GM21381 (cell line): ENCODE results near the gene TESK2.

ENCODE experiments used
- ATAC-seq: cut with Tn5 transposase; IDR thresholded peaks from one replicate; pipeline ENCODE4 v1.9.1; 2021; ENCODE audit warnings: mild to moderate bottlenecking, moderate library complexity; ENCODE audit not compliant: unreplicated experiment

Gene TESK2

DNA sequence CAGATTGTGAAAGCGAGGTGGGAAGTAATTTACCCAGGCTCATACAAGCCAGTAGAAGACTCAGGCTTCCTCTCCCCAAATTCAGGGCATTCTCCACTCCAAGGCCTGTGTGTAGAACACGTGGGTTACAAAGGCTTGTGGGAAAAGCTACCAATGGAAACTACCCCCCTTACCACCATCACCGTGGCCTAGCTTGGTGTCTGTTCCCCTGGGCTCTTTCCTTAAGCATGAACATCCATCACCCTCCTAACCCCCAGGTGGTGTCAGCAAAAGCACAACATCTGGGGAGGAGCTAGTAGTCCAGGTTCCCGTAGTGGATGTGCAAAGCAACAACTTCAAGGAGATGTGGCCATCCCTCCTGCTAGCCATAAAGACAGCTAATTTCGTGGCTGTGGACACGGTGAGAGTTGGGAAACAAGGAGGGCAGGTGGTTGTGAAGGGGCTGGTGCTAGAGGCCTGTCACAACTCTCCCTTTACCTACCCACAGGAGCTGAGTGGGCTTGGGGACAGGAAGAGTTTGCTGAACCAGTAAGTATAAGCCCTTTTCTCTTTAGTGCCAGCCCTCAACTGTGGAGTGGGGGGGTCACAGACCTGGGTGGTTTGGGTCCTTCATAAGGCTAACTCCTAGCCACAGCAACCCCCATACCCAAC, 150.0 kb downstream of the TESK2 start:
- no peak for ATAC-seq

DNA sequence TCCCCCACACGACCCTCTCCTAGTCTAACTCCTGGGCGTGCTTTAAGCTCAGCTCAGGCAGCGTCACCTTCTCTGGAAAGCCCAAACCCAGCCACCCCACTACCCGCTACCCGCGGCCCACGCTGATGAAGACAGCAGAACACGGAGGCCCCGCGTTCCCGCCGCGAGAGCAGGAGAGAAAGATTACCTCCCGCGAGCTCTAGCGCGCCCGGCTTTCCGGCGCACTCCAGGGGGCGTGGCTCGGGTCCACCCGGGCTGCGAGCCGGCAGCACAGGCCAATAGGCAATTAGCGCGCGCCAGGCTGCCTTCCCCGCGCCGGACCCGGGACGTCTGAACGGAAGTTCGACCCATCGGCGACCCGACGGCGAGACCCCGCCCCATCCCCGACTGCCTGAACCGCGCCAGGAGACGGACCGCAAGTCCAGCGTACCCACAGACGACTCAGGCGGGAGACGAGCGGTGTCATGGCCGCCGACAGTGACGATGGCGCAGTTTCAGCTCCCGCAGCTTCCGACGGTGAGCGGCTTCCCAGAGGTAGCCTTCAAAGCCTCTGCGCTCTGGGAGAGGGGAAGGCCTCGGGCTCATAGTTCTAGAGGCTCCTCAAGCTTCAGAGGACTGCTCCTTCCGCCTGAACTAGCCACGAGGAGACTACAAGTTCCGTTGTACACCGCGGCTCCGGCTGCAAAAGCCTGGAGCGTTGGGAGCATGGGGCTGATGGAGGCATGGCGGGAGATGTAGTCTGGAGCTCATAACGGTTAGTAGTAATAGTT, 151.0 kb downstream of the TESK2 start, which contains the start of the genes MUTYH and TOE1:
Gene MUTYH, minus strand, starts transcription at position 652 of the 770 bp plus-strand sequence. CDS start 5,935 bp downstream, outside the sequence.
Gene TOE1, plus strand, starts transcription at position 382 of the 770 bp plus-strand sequence. Its CDS starts 83 bp downstream, at position 465.
- peak; percentile 84 for ATAC-seq

DNA sequence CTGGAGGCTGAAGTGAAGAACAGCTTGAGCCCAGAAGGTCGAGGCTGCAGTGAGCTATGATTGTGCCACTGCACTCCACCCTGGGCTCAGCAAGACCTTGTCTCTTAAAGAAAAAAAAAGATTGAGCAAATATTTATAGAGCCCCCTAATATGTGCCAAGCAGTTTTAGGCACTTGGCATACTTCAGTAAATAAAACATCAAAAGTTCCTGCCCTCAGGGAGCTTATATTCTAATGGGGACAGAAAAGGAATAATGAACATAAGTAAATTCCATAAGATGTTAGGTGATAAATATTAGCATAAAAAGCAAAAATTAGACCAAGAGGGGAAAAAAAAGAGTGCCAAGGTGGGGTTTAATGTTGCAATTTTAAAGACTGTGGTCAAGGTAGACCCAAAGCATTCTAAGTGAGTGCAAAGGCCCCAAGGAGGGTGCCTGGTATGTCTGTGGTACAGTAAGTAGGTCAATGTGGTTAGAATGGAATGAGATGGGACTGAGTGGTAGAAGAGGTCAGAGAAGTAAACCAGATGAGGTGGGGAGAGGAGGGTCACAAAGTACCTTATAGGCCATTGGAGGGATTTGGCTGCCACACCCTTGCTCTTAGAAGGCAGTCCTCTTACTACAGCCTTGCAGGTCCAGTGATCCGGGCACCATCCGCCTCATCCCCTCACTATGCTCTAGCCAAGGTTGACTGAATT, 153.2 kb downstream of the TESK2 start:
- ATAC-seq: no peak

DNA sequence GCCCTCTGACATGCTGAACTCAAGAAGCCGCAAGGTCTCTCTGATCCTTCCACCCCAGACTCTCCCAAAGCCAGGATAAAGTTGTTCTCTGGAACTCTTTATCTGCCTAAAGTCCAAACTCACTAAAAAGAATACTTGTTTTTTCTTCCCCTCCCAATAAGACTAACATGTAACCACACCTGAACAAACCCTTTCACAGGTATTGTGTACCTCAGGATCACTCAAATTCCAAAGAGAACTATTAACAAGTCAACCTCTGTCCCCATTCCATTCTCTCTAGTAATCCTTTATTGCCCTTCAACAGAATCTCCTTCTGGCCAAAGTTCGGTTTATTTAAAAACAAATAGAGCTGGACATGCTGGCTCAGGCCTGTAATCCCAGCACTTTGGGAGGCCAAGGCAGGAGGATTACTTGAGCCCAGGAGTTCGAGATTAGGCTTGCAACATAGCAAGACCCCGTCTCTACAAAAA, 155.1 kb downstream of the TESK2 start:
- no peak for ATAC-seq

DNA sequence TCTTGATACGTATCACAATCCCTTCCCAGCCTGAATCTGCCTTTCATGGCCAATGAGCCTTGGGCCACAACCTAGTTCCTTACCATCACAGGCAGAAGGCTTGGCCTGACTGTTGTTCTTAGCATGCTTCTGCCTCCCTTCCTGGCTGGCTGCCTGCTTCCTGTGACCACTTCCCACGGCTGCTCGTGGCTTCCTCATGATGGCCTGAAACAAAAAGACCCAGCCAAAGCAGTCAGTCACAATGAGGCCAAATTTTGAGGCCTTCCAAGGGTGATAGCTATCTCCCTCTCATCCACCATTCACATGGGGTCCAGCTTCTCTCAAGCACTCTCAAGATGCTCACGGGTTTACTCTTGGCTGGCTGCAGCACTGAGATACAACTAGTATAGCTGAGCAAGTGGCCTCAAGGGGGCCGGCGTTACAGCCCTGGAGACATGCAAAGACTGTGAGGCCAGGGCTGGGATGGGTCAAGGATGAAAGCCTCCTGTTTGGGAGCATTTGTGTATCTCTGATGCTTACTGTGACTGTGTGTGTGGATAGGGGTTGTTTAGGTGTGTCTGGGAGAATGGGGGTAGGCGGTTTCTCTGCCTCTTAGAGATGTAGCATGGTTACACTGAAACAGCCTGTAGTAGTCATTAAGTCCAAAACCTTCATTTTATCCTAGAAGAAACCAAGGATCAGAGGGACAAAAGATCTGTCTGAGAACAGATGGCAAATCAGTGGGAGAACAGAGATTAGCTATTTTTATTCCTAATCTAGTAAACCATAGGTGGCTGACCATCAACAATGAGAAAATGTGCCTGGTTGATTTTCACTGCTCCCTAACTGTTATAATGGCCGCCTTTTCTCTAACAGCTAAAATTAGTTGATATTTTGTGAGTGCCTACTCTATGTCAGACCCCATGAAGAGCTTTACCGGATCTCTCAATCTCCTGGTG, 156.4 kb downstream of the TESK2 start:
- no peak for ATAC-seq

DNA sequence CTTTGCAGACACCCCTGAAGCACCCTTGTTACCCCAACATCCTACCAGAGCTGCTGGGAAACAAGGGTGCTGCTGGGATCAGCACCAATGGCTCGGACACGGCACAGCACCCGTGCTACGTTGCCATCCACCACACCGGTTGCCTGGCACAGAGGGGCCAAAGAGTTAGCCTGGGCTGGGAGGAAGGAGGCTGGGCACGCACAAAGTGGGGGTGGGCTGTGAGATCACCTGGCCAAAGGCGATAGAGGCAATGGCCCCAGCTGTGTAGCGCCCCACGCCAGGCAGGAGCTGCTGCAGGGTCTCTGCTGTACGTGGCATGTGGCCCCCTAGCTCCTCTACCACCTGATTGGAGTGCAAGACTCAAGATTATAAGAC, 158.6 kb downstream of the TESK2 start:
- ATAC-seq: no peak

DNA sequence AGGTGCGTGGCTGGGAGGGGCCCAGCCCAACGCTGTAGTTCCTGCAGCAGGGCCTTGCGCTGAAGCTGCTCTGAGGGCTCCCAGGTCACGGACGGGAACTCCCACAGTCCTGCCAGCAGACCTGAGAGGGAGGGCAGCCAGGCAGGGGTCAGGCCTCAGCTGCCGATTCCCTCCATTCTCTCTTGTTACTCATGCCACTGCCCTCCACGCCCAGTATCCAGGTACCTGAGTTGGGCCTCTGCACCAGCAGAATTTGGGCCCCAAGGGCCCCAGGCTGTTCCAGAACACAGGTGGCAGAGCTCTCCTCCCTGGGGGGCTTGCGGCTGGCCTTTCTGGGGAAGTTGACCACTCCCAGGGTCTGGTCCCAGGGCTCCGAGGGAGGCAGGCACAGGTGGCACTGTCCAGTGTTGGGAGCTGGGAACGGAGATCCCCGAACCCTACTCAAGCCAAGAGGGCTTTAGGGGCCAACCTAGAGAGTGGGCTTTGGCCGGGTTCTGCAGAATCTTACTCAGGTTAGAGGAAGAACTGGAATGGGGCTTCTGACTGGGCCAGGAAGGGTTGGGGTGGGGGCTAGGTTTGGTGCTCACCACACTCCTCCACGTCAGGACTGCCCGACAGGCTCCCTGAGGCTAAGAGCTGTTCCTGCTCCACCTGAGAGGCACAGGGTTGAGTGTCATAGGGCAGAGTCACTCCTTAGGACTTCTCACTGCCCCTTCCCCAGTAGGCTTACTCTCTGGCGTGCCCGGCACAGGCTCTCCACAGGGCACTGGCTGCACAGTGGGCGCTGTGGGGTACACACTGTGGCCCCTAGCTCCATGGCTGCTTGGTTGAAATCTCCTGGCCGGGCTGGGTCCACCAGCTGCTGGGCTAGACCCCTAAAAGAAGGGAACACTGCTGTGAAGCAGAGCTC, 159.3 kb downstream of the TESK2 start:
- ATAC-seq: no peak

DNA sequence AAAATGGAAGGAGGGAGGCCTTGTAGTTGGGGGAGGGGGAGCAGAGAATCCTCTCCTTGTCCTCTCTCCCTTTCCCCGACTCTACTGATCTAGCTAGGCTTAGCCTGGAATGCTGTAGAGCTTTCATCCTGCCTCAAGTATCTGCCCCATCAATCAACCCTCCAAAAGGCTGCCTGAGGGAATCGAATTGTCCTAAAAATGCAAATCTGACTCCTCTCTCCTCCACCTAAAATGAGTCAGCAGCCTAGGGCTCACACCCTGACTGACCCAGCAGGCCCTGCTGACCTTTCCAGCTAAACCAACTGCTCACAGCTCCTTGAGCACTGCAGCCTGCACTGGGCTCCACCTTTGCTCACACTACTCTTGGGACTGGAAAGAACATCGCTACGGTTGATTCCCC, 161.5 kb downstream of the TESK2 start:
- ATAC-seq: no peak

DNA sequence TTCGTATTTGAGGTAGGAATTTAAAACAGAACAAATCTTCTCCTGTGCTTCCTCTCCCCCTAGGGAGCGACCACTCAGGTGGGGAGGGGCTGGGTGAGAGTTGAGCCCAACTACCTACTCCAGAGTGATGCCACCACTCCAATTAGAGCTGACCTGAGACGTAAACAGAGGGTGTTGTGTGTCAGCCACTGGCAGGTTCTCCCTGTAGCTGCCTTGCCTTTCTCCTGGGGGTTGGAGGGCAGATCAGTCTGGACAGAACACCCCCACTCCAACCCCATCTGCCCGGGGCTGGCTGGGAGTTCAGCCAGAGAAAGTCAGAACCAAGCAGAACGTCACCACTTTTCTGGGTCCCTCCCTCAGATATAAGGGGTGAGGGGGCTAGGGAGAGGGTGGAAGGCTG, 162.3 kb downstream of the TESK2 start:
- no peak for ATAC-seq

DNA sequence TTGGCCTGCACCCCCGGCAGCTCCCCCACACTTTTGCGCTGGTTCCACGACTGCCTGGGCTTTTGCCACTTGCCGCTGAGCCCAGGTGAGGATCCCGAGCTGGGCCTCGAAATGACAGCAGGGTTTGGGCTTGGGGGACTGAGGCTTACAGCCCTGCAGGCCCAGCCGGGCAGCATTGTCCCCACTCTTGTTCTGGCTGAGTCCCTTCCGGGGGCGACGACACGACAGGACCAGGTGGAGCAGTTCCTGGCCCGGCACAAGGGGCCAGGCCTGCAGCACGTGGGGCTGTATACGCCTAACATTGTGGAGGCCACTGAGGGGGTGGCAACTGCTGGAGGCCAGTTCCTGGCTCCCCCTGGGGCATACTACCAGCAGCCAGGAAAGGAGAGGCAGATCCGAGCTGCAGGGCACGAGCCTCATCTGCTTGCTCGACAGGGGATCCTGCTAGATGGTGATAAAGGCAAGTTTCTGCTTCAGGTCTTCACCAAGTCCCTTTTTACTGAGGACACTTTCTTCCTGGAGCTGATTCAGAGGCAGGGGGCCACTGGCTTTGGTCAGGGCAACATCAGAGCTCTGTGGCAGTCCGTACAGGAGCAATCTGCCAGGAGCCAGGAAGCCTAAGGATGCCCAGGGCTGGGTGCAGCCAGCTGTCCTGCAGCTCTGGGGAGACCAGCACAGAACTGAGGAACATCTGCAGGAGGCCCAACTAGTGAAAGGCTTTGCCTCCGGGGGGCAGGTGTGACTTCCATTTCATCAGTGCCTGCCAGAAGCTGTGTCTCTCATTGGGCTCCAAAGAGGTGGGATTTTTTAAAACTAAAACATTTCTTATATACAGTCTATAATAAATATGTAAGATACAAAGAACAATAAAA, 163.1 kb downstream of the TESK2 start:
- ATAC-seq: no peak

DNA sequence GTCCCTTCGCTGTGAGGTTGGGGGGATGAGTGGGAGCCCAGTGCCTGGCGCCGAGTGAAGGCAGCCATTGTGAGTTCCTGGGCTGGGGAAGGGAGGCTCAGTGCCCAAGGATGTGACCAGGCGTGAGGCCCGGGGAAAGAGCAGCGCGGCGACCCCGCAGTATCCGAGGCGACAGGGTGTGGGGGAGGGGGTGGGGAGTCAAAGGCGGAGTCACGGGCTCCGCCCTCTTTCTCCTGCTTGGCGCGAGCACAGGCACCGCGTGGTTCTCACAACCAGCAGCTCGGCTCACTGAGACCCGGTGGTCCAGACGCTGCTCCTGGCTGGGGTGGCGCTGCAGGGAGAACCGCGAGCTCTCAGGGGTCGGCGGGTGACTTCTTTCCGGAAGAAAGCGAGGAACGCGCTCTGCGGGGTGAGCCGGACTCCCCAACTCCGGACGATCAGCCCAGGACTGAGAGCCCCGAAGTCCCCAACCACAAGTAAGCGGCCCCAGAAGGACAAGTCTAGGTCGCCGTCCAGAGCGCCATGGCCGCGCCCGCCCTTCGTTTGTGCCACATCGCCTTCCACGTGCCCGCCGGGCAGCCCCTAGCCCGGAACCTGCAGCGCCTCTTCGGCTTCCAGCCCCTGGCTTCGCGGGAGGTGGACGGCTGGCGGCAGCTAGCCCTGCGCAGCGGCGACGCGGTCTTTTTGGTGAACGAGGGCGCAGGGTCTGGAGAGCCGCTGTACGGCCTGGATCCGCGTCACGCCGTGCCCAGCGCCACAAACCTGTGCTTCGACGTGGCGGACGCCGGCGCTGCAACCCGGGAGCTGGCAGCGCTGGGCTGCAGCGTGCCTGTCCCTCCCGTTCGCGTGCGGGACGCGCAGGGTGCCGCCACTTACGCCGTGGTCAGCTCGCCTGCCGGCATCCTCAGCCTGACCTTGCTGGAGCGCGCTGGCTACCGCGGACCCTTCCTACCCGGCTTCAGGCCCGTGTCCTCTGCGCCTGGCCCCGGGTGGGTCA, 164.0 kb downstream of the TESK2 start, which contains the start of gene HPDL:
Gene HPDL, plus strand, starts transcription at position 269 of the 997 bp plus-strand sequence. Its CDS starts 254 bp downstream, at position 523.
- peak; percentile 60 for ATAC-seq

DNA sequence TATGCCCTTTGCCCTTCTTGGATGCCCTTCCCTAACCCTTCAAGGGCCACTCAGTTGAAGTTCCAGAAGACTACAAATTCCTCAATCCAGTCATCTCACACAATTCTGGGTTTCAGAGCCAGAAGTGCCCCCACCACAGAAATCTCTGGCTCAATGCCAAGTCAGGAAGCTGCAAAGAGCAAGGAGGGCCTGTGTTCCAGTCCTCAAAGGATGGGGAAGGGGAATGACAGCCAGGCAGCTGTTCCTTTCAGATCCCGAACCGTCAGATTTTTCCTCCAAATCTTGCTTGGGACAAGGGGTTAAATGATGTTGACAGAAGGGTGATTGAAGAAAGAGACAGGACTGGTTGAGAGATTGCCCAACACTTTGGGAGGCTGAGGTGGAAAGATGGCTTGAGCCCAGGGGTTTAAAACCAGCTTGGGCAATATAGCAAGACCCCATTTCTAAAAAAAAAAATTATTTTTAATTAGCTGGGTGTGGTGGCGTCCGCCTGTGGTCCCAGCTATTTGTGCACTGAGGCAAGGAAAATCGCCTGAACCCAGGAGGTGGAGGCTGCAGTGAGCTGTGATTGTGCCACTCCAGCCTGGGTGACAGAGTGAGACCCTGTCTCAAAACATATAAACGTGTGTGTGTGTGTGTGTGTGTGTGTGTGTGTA, 165.0 kb downstream of the TESK2 start:
- ATAC-seq: no peak

DNA sequence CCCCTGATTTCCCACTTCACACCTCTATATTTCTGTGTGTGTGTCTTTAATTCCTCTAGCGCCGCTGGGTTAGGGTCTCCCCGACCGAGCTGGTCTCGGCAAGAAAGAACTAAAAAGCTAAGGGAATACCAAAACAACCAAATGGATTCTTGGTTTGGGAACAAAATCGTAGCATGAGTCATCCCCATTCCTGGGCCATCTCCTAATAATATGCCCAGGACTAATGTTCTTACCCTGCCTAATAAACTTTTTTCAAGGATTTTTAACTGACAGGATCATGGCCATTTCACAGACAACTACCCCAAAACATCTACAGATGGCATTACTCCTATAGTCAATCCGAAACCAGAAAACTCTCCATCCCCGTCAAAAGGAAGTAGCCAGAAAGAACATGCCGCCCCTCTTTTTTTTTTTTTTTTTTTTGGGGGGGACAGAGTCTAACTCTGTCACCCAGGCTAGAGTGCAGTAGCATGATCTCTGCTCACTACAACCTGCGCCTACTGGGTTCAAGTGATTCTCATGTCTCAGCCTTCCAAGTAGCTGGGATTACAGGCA, 168.4 kb downstream of the TESK2 start:
- no peak for ATAC-seq

DNA sequence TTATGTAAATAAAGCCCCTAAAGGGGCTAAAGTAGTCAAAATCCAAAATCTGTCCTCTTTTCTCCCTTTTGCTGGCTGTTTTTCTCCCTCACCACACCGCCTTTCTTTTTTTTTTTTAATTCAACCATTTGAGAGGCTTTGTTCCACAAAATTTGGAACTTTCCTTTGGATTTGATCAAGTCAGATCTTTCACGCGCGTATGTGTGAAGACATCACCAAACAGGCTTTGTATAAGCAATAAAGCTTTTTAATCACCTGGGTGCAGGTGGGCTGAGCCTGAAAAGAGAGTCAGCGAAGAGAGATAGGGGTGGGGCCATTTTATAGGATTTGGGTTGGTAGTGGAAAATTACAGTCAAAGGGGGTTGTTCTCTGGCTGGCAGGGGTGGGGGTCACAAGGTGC, 169.5 kb downstream of the TESK2 start:
- ATAC-seq: no peak

DNA sequence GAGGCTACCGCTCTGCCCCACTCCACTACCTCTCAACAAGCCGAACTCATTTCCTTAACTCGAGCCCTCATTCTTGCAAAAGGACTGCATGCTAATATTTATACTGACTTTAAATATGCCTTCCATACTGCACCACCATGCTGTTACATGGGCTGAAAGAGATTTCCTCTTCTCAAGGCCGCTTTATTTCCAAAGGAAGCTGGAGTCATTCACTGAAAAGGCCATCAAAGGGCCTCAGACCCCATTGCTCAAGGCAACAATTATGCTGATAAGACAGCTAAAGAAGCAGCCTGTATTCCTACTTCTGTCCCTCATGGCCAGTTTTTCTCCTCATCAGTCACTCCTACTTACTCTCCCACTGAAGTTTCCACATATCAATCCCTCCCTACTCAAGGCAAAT, 171.2 kb downstream of the TESK2 start:
- no peak for ATAC-seq

DNA sequence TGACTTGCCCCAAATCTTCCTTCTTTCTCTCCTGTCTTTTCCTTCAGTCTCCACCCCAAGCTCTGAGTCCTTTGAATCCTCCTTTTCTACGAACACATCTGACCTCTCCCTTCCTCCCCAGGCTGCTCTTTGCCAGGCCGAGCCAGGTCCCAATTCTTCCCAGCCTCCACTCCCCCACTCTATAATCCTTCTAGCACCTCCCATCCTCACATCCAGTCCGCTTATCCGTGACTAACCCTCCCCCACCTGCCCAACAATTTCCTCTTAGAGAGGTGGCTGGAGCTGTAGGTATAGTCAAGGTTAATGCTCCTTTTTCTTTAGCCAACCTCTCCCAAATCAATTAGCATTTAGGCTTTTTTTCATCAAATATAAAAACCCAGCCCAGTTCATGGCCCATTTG, 173.8 kb downstream of the TESK2 start:
- no peak for ATAC-seq
